NCI-H1092 treated with DMSO at 0.1 percent for 48 hours (cell line): ENCODE results near the gene COL16A1.
A peak's percentile ranks its signal among the peaks of the same experiment; 100 is the strongest.
"Not testable (repeated sequence)": the region's sequence is repeated elsewhere in the genome, so short reads cannot be mapped to it uniquely, and the experiment has no call there.

Source experiments
- DNase-seq: peaks from one replicate; lab custom pipeline; 2025; lab: John Stamatoyannopoulos, UW

Gene COL16A1

GRCh38 chr1:31732751-31733289, 29.0 kb upstream of the COL16A1 start:
- no peak for DNase-seq

GRCh38 chr1:31732343-31732742, 28.5 kb upstream of the COL16A1 start:
- DNase-seq, result no peak

- no peak for DNase-seq
These were observed 27.3 kb upstream of the COL16A1 start for GRCh38 chr1:31731049-31731565.

GRCh38 chr1:31730336-31731048, 26.7 kb upstream of the COL16A1 start:
- no peak for DNase-seq

GRCh38 chr1:31727849-31728248, 24.0 kb upstream of the COL16A1 start:
- DNase-seq, result no peak

- no peak for DNase-seq
These were observed 23.4 kb upstream of the COL16A1 start for GRCh38 chr1:31727195-31727594.

GRCh38 chr1:31726715-31727114, 22.9 kb upstream of the COL16A1 start:
- no peak for DNase-seq

- peak; percentile 47 for DNase-seq
These were observed 22.1 kb upstream of the COL16A1 start for GRCh38 chr1:31725777-31726535.

GRCh38 chr1:31725134-31725533, 21.3 kb upstream of the COL16A1 start:
- no peak for DNase-seq

GRCh38 chr1:31723828-31724359, 20.1 kb upstream of the COL16A1 start:
- DNase-seq, result no peak

GRCh38 chr1:31718327-31718897, 14.6 kb upstream of the COL16A1 start:
- DNase-seq, result no peak

GRCh38 chr1:31717341-31717740, 13.5 kb upstream of the COL16A1 start:
- no peak for DNase-seq

GRCh38 chr1:31715873-31716220, 12.0 kb upstream of the COL16A1 start:
- no peak for DNase-seq

- peak; percentile 86 for DNase-seq
These were observed 11.5 kb upstream of the COL16A1 start for GRCh38 chr1:31715087-31715872.

GRCh38 chr1:31714442-31715086, 10.7 kb upstream of the COL16A1 start:
- peak; percentile 52 for DNase-seq

- DNase-seq, result no peak
These were observed 8.8 kb upstream of the COL16A1 start for GRCh38 chr1:31712630-31713029.

- no peak for DNase-seq
These were observed 8.3 kb upstream of the COL16A1 start for GRCh38 chr1:31712068-31712467.

GRCh38 chr1:31708324-31708723, 4.5 kb upstream of the COL16A1 start:
- DNase-seq, result no peak

- no peak for DNase-seq
These were observed 3.9 kb upstream of the COL16A1 start for GRCh38 chr1:31707711-31708110.

GRCh38 chr1:31707059-31707600, 3.3 kb upstream of the COL16A1 start:
- DNase-seq, result not testable (repeated sequence)
